ENCODE results near the gene FSTL3.

Gene FSTL3

DNA sequence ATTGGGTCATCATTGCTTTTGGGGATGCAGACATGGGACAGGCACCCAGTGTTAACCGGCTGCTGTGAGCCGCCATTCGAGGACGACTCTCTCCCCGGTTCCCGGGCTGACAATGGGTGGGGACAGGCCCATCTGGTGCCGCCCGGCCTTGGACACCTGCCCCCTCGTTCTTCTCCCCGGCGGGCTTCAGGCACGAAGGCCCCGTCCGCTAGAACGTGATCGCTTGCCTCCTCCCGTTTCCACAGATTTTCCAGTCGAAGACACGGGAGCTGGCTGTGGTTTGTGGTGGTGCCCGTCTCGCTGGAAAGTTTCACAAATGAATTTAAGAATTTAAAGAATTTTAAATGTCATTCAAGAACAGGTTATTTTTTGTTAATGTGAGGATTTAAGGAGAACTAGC, 34.6 kb downstream of the FSTL3 start:
- Histone ChIP-seq H3K9me3 (ENCODE audit: control insufficient read depth, low read length) (no peaks in the 10 kb centered on the region), H3K4me1 (ENCODE audit: control insufficient read depth, insufficient read depth, low read length) (peaks cover 23% of the 10 kb centered on the region), H3K27me3 (replicated peaks; ENCODE audit: control insufficient read depth, insufficient read depth, low read length) (no peaks in the 10 kb centered on the region), H3K9ac (ENCODE audit: low read length) (peak overlapping the region; percentile 88), H3K4me3 (ENCODE audit: low read length) (peak overlapping the region; percentile 85), H3K36me3 (ENCODE audit: control insufficient read depth, insufficient read depth, low read length, severe bottlenecking) (no peaks in the 10 kb centered on the region)
- no peak for DNase-seq (ENCODE audit: low read depth)

- Histone ChIP-seq H3K36me3 (ENCODE audit: control insufficient read depth, insufficient read depth, low read length, severe bottlenecking) (no peaks in the 10 kb centered on the region), H3K9me3 (ENCODE audit: control insufficient read depth, low read length) (no peaks in the 10 kb centered on the region), H3K27me3 (replicated peaks; ENCODE audit: control insufficient read depth, insufficient read depth, low read length) (no peaks in the 10 kb centered on the region), H3K4me3 (ENCODE audit: low read length) (peak overlapping the region; percentile 85), H3K4me1 (ENCODE audit: control insufficient read depth, insufficient read depth, low read length) (peaks cover 23% of the 10 kb centered on the region), H3K9ac (ENCODE audit: low read length) (peak overlapping the region; percentile 88)
- no peak for DNase-seq (ENCODE audit: low read depth)
These were observed 35.1 kb downstream of the FSTL3 start for GRCh38 chr19:711254-711653.

- H3K36me3 ChIP-seq (ENCODE audit: control insufficient read depth, insufficient read depth, low read length, severe bottlenecking), result no peaks in the 10 kb centered on the region
- no peak for DNase-seq (ENCODE audit: low read depth)
- H3K27me3 ChIP-seq (replicated peaks; ENCODE audit: control insufficient read depth, insufficient read depth, low read length), result no peaks in the 10 kb centered on the region
These were observed 39.2 kb downstream of the FSTL3 start for GRCh38 chr19:715347-715746.

GRCh38 chr19:718251-718951, 42.2 kb downstream of the FSTL3 start:
- no peak overlapping the region for H3K4me3 ChIP-seq (ENCODE audit: low read length)
- H3K36me3 ChIP-seq (ENCODE audit: control insufficient read depth, insufficient read depth, low read length, severe bottlenecking), result no peaks in the 10 kb centered on the region
- H3K4me1 ChIP-seq (ENCODE audit: control insufficient read depth, insufficient read depth, low read length), result peaks cover 16% of the 10 kb centered on the region
- no peaks in the 10 kb centered on the region for H3K27me3 ChIP-seq (replicated peaks; ENCODE audit: control insufficient read depth, insufficient read depth, low read length)
- no peak for DNase-seq (ENCODE audit: low read depth)
- H3K9ac ChIP-seq (ENCODE audit: low read length), result peak overlapping the region; percentile 74
- H3K9me3 ChIP-seq (ENCODE audit: control insufficient read depth, low read length), result no peaks in the 10 kb centered on the region

More at GRCh38 chr19:715347-715746, 39.2 kb downstream of the FSTL3 start:
- H3K4me3 ChIP-seq (ENCODE audit: low read length), result no peak overlapping the region
- H3K4me1 ChIP-seq (ENCODE audit: control insufficient read depth, insufficient read depth, low read length), result peaks cover 26% of the 10 kb centered on the region
- H3K9ac ChIP-seq (ENCODE audit: low read length), result no peak overlapping the region
- H3K9me3 ChIP-seq (ENCODE audit: control insufficient read depth, low read length), result no peaks in the 10 kb centered on the region

DNA sequence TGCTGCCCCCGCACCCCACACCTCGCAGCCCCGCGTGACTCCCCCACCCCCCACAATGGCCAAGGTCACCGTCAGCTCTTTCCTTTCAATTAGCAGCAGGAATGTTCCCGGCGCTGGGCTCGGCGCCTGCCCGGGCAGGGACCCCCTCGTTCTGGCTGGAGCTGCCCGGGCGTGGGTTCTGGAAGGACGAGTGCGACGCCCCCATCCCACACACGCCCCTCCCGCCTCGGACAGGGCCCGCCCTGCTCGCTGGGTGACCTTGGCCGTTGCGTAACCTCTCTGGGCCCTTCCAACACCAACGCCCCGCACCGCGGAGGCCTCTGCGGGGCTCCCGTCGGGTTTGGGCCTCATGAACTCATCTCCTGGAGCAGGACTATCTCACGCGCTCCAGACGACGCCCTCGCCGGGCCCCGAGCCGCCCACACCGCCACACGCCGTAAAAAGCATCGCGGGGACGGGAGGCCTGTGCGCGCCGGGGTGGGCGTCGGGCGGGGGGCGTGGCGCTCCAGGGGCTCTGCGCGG, 42.9 kb downstream of the FSTL3 start:
- Histone ChIP-seq H3K9me3 (ENCODE audit: control insufficient read depth, low read length) (no peaks in the 10 kb centered on the region), H3K9ac (ENCODE audit: low read length) (peak overlapping the region; percentile 74), H3K27me3 (replicated peaks; ENCODE audit: control insufficient read depth, insufficient read depth, low read length) (no peaks in the 10 kb centered on the region), H3K36me3 (ENCODE audit: control insufficient read depth, insufficient read depth, low read length, severe bottlenecking) (no peaks in the 10 kb centered on the region), H3K4me1 (ENCODE audit: control insufficient read depth, insufficient read depth, low read length) (peaks cover 16% of the 10 kb centered on the region), H3K4me3 (ENCODE audit: low read length) (no peak overlapping the region)
- peak; percentile 87 for DNase-seq (ENCODE audit: low read depth)

GRCh38 chr19:719636-720344, 43.6 kb downstream of the FSTL3 start:
- Histone ChIP-seq H3K9me3 (ENCODE audit: control insufficient read depth, low read length) (no peaks in the 10 kb centered on the region), H3K27me3 (replicated peaks; ENCODE audit: control insufficient read depth, insufficient read depth, low read length) (no peaks in the 10 kb centered on the region), H3K36me3 (ENCODE audit: control insufficient read depth, insufficient read depth, low read length, severe bottlenecking) (no peaks in the 10 kb centered on the region), H3K4me1 (ENCODE audit: control insufficient read depth, insufficient read depth, low read length) (peaks cover 16% of the 10 kb centered on the region), H3K9ac (ENCODE audit: low read length) (peak overlapping the region; percentile 63), H3K4me3 (ENCODE audit: low read length) (peak overlapping the region; percentile 12)
- no peak for DNase-seq (ENCODE audit: low read depth)

- Histone ChIP-seq H3K9me3 (ENCODE audit: control insufficient read depth, low read length) (no peaks in the 10 kb centered on the region), H3K36me3 (ENCODE audit: control insufficient read depth, insufficient read depth, low read length, severe bottlenecking) (no peaks in the 10 kb centered on the region), H3K4me1 (ENCODE audit: control insufficient read depth, insufficient read depth, low read length) (peaks cover 16% of the 10 kb centered on the region), H3K4me3 (ENCODE audit: low read length) (no peak overlapping the region), H3K9ac (ENCODE audit: low read length) (peak overlapping the region; percentile 34), H3K27me3 (replicated peaks; ENCODE audit: control insufficient read depth, insufficient read depth, low read length) (no peaks in the 10 kb centered on the region)
- DNase-seq (ENCODE audit: low read depth), result no peak
These were observed 44.4 kb downstream of the FSTL3 start for GRCh38 chr19:720345-721160.

DNA sequence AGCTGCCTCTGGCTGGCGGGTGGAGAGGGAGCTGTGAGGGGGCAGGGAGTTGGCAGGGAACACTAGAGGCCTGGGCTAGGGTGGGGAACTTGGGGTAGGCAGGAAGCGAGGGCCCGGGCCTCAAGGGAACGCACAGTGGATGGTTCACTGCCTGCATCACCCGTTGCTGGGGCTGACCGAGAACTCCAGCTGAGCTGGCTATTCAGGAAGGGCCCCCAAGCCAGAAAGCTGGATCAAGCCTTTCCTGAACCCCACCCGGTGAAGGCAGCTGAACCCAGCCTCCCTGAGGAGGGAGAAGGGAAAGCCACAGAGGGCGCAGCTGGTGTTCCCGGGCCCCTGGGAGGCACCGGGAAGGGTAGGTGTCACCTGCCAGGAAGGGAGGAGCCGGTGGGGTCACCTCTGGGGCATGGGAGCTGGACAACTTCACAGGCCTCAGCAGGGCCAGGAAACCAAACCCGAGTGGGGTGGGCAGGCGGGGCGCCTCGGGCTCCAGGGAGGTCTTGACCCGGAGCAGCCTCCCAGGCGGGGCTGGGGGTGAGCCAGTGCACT, 46.4 kb downstream of the FSTL3 start:
- no peaks in the 10 kb centered on the region for H3K9me3 ChIP-seq (ENCODE audit: control insufficient read depth, low read length)
- peaks cover 5% of the 10 kb centered on the region for H3K36me3 ChIP-seq (ENCODE audit: control insufficient read depth, insufficient read depth, low read length, severe bottlenecking)
- H3K4me1 ChIP-seq (ENCODE audit: control insufficient read depth, insufficient read depth, low read length), result peaks cover 16% of the 10 kb centered on the region
- no peak overlapping the region for H3K4me3 ChIP-seq (ENCODE audit: low read length)
- no peaks in the 10 kb centered on the region for H3K27me3 ChIP-seq (replicated peaks; ENCODE audit: control insufficient read depth, insufficient read depth, low read length)
- H3K9ac ChIP-seq (ENCODE audit: low read length), result no peak overlapping the region
- no peak for DNase-seq (ENCODE audit: low read depth)

DNA sequence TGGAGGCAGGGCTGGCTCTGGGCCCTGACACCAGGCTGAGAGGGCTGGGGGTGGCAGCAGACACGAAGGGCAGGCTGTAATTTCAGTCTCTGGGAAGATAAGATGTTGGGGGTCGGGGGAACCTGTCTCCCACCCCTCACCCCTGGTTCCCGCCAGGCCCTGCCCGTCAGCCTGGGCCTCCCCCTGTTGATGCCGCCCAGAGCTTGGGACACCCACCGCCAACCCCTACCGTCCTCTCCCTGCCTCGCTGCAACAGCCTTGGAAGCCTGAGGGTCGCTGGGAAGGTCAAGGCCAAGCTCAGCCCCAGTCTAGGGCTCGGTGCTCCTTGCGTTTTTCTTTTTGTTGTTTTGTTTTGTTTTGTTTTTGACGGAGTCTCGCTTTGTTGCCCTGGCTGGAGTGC, 47.1 kb downstream of the FSTL3 start:
- no peaks in the 10 kb centered on the region for H3K27me3 ChIP-seq (replicated peaks; ENCODE audit: control insufficient read depth, insufficient read depth, low read length)
- no peak overlapping the region for H3K4me3 ChIP-seq (ENCODE audit: low read length)
- H3K36me3 ChIP-seq (ENCODE audit: control insufficient read depth, insufficient read depth, low read length, severe bottlenecking), result peaks cover 8% of the 10 kb centered on the region
- no peaks in the 10 kb centered on the region for H3K9me3 ChIP-seq (ENCODE audit: control insufficient read depth, low read length)
- H3K4me1 ChIP-seq (ENCODE audit: control insufficient read depth, insufficient read depth, low read length), result peaks cover 14% of the 10 kb centered on the region
- DNase-seq (ENCODE audit: low read depth), result no peak
- H3K9ac ChIP-seq (ENCODE audit: low read length), result no peak overlapping the region

DNA sequence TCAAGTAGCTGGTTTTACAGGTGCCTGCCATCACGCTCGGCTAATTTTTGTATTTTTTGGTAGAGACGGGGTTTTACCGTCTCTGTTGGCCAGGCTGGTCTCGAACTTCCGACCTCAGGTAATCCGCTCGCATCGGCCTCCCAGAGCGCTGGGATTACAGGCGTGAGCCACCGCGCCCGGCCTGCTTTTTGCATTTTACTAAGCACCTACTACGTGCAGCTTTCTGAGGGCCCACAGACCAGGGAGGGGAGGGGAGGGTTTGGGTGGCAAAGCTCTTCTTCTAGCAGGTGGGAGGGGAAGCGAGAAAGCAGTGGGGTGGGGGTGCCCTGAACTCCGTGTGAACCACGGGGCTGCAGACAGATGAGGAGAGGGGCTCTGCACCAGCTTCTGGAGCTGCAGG, 47.5 kb downstream of the FSTL3 start:
- H3K4me3 ChIP-seq (ENCODE audit: low read length), result no peak overlapping the region

More for the DNA sequence above, 47.5 kb downstream of the FSTL3 start:
- Histone ChIP-seq H3K9ac (ENCODE audit: low read length) (no peak overlapping the region), H3K9me3 (ENCODE audit: control insufficient read depth, low read length) (no peaks in the 10 kb centered on the region), H3K4me1 (ENCODE audit: control insufficient read depth, insufficient read depth, low read length) (peaks cover 9% of the 10 kb centered on the region), H3K27me3 (replicated peaks; ENCODE audit: control insufficient read depth, insufficient read depth, low read length) (no peaks in the 10 kb centered on the region), H3K36me3 (ENCODE audit: control insufficient read depth, insufficient read depth, low read length, severe bottlenecking) (peaks cover 8% of the 10 kb centered on the region)
- DNase-seq (ENCODE audit: low read depth), result no peak

Data from adipocyte (in vitro differentiated cells).